T47D (cell line): ENCODE data around the gene KATNB1.
"Not testable (repeated sequence)": the region's sequence is repeated elsewhere in the genome, so short reads cannot be mapped to it uniquely, and the experiment has no call there.

Experiments
- DNase-seq, 2 experiments: peaks; one replicate each; pipeline versions ENCODE4 v3.0.0 to v3.0.0-alpha.2; 2011 to 2012; ENCODE audit warnings: low read depth in 1 of 2, low spot score in 1 of 2
- JUND ChIP-seq: IDR thresholded peaks from 2 replicates; pipeline ENCODE4 v1.6.1; 2012; ENCODE audit warnings: low read depth
- in situ Hi-C: cut with HindIII; loops from 2 replicates; pipeline ENCODE4 v1.10.0; 2016; ENCODE audit warnings: low sequenced_read_pairs, low pct_unique_long_range_greater_than_20kb

The KATNB1 gene

DNA sequence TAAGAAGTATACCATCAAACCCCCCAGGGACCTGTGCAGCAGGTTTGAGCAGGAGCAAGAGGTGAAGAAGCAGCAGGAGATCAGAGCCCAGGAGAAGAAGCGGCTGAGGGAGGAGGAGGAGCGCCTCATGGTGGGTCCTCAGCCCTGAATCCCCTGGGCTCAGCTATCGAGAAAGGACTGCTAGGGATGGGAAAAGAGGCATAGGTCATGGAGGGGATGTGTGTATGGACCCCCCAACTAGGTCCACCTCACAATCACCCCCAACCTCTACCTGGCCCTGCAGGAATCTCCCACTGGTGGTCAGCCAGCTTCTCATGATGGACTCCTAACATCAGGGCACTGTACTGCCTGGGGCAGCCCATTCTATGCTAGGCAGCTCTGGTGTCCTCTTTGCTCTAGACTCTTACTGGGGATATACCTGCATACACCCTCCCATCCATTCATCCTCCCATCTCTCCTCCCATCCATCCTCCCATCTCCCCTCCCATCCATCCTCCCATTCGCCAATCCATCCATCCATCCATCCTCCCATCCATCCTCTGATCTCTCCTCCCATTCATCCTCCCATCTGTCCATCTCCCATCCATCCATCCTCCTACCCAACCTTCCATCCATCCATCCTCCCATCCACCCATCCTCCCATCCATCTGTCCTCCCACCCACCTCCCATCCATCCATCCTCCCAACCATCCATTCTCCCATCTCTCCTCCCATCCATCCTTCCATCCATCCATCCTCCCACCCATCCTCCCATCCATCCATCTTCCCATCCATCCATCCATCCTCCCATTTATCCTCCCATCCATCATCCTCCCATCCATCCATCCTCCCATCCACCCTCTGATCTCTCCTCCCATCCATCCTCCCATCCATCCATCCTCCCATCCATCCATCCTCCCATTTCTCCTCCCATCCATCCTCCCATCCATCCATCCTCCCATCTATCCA is 30.4 kb upstream of the KATNB1 start:
- no peak for TF ChIP-seq JUND
- in situ Hi-C loops, result no loop called here

DNA sequence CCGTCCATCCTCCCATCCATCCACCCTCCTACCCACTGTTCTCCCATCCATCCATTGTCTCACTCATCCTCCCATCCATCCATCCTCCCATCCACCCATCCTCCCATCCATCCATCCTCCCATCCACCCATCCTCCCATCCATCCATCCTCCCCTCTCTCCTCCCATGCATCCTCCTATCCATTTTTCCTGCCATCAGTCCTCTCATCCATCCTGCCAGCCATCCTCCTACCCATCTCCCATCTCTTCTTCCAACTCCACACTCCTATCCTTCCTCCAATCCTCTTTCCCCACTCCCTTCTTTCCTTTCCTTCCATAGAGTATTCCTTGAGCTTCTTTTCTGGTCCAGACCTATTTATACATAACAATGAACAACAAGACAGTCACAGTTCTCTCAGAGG is 28.9 kb upstream of the KATNB1 start:
- in situ Hi-C loops, result no loop called here
- DNase-seq, result no peak
- no peak for TF ChIP-seq JUND

More for the DNA sequence above, 30.4 kb upstream of the KATNB1 start:
- DNase-seq, result no peak

DNA sequence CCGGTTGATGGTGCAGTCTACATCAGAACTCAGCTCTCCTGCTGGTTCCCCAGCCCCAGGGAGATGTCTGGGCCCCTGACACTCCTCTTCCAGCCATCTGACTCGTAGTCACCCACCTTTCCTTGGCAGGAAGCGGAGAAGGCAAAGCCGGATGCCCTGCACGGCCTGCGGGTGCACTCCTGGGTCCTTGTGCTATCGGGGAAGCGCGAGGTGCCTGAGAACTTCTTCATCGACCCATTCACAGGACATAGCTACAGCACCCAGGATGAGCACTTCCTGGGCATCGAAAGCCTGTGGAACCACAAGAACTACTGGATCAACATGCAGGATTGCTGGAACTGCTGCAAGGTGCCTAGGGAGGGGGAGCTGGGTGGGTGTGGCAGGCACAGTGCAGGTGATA is 28.2 kb upstream of the KATNB1 start:
- in situ Hi-C loops, result no loop called here
- no peak for TF ChIP-seq JUND
- no peak for DNase-seq

DNA sequence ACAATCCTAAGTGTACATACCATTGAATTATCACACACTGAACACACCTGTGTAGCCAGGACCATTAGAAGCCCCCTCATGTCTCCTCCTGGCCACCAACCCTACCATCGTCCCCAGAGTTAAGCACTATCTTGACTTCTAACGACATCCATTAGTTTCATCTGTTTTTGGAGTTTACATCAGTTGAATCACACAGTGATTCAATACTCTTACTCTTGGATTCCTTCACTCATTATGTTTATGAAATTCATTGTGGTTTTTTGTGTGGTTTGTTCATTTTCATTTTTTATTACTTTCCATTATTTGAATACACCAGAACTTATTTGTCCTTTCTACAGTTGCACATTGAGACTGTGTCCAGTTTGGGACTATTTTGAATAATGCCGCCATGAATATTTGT is 27.4 kb upstream of the KATNB1 start:
- in situ Hi-C loops, result no loop called here
- TF ChIP-seq JUND, result no peak
- DNase-seq, result no peak

DNA sequence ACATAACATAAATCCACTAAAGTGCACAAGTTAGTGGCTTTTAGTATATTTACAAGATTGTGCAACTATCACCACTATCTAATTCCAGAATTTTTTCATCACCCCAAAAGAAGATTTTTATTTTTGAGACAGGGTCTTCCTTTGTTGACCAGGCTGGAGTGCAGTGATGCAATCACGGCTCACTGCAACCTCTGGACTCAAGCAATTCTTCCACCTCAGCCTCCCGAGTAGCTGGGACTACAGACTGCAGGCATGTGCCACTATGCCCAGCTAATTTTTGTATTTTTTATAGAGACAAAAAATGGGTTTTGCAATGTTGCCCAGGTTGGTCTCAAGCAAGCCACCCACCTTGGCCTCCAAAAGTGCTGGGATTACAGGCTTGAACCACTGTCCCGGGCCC is 25.9 kb upstream of the KATNB1 start:
- no peak for TF ChIP-seq JUND
- in situ Hi-C loops, result no loop called here
- no peak for DNase-seq

DNA sequence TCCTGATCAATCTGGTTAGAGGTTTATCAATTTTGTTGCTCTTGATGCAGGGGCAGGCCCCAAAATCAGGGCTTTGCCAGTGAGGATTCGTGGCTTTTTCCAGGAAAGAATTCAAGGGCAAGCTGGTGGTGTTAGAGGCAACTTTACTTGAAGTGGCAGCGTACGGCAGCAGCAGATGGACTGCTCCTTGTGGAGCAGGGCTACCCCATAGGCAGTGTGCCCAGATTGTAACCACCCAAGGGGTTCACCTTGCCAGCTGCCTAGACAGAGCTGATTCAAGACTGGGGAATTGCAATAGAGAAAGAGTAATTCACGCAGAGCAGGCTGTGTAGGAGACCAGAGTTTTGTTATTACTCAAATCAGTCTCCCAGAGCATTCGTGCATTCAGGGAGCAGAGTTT is 24.2 kb upstream of the KATNB1 start:
- DNase-seq, result no peak
- TF ChIP-seq JUND, result no peak
- in situ Hi-C loops, result no loop called here

- in situ Hi-C loops, result no loop called here
- no peak for DNase-seq
- no peak for TF ChIP-seq JUND
Observed at GRCh38 chr16:57711993-57712392, 23.6 kb upstream of the KATNB1 start.

DNA sequence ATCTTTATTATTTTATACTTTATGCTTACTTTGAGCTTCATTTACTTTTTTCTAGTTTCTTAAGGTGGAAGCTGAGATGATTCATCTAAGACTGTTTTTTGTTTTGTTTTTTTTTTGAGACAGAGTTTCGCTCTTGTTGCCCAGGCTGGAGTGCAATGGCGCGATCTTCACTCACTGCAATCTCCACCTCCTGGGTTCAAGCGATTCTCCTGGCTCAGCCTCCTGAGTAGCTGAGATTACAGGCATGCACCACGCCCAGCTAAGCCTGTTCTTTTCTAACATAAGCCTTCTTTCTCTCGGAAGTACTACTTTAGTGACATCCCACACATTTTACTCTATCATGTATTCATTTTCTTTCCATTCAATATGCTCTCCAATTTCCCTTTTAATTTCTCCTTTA is 23.0 kb upstream of the KATNB1 start:
- DNase-seq, in situ Hi-C loops: not testable (repeated sequence)

DNA sequence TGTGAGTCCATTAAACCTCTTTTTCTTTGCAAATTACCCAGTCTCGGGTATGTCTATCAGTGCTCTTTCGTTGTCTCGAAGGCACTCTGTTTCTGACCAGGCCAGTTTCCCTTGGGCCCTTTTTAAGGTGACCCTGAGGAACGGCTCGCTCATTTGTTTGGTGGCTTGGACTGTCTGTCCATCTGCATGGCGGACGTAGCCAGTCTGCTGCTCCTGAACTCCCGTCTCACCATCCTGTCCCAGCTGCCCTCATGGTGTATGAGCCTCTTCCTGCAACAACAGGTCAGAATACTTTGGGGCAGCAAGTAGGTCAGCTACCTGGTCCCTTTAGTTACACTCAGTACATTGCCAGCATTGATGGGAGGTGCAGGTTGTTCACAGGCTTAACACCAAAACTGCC is 22.0 kb upstream of the KATNB1 start:
- no peak for TF ChIP-seq JUND
- in situ Hi-C loops, result no loop called here
- no peak for DNase-seq

GRCh38 chr16:57714047-57714446 is 21.5 kb upstream of the KATNB1 start:
- no peak for TF ChIP-seq JUND
- in situ Hi-C loops, result no loop called here
- no peak for DNase-seq

DNA sequence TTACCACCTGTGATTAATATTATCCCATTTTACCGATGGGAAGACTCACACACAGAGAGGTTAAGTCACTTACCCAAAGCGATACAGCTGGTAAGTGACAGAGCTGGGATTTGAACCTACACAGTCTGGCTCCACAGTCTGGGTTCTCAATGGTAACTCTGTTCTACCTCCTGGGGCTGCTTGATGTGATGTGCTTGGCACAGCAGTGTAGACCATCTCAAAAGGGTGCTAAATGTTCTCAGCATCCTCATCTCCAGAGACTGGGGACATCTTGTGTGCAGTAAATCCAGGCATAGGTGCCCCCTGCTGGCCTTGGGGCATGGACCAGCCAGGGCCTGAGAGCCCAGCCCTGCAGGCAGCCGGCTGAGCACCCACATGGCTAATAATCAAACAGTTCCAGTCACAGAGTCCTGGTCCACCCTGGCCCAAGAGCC is 15.4 kb upstream of the KATNB1 start:
- DNase-seq, result peak in 1 of 2 experiments; percentile 57
- TF ChIP-seq JUND, result no peak
- in situ Hi-C loops, result no loop called here

DNA sequence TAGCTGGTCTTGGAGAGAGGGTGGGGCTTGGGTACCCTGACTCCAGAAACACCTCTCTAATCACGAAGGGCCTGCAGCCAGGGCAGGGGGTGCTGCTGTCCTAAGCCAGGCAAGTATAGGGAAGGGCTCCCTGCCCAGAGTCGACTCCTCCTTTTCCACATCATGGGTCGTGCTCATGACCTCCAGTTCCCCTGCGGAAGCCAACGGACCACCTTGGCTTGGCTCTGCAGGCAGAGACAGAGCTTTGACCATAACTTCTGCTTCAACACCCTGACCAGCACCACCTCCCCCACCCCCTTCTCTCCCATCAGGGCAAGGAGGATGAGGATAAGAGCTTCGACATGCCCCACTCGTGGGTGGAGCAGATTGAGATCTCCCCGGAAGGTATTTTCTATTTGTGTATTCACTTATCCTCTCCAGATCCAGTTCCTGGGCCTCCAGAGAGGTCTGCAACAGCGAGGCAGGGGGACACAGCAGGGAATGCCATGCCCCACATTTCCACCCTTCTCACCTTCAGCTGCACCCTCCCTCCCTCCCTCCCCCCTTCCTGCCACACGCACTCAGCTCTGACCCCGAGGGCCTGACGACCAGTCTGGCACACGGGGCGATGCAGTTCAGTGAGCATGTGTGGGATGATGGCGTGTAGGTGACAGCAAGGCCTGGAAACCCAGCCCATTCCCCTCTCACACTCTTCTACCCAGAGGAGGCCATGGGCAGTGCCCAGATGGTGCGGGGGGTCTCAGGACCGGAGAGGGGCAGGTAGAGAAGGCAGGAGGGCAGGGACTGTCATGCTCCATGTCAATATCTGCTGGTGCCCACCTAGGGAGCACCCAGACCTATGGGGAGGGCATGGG is 14.0 kb upstream of the KATNB1 start:
- no peak for DNase-seq
- in situ Hi-C loops, result no loop called here
- no peak for TF ChIP-seq JUND

- no peak for TF ChIP-seq JUND
- DNase-seq, result no peak
- in situ Hi-C loops, result no loop called here
Observed at GRCh38 chr16:57722210-57722499, 13.4 kb upstream of the KATNB1 start.
